ENCODE measurements around the gene ARID1A.
A peak's percentile ranks its signal among the peaks of the same experiment; 100 is the strongest.

Gene ARID1A

DNA sequence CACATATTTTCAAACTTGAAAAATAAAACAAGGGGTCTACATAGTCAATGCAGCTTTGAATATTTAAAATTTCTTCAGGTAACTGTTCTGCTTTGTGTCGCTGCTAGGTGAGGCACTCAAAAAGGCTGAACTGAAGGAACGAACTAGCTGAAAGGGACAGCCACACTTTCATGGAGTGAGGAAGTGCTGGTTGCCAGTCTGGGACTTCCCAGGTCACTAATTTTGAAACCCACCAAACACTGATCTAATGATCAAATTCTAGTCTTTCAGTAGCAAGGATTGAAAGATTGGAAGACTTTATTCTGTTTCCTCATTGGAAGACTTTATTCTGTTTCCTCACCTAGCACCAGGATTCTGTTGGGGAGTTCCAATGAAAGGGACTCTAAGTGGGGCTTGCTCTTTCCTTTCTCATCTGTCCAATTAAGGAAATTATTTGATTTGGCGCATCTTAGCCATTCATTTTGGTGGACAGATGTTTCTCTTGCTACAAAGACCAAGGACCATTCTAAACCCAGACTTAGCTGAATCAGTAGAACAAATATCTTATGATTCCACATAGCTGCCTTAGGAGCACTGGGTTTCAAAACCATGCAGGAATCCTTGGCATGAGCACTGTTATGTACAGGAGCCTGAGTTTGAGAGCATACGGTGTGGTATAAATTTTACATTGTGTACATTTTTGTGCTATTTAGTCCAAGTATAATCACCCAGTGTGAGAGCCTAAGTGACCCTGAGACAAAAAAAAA is 10.9 kb upstream of the ARID1A start:
- H2BK15ac ChIP-seq (replicated peaks; ENCODE audit: low read depth): no peak overlapping the region
- H3K56ac ChIP-seq (ENCODE audit: low read length): no peak overlapping the region
- no peaks in the 10 kb centered on the region for H3K79me2 ChIP-seq (ENCODE audit: control insufficient read depth, insufficient read depth, low read length)

DNA sequence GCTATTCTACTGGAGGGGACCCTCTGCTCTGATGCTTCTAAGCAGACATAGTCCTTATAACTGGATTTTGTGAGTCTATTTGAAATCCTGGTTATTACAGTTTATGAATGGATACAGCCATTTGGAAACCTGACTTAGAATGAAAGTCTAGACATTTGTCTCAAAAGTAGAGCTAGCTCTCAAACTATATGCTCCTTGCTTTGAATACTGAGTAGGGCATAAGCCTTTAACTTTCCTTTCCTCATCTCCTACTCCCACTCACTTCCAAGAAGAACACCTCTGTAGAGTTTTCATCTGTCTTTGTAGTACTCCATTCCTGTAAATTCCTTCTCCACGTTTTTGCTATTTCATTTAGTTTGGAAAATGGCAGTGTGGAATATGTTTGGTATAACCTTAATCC is 9.0 kb upstream of the ARID1A start:
- Histone ChIP-seq H3K79me1 (ENCODE audit: low read length) (no peaks in the 10 kb centered on the region), H4K8ac (ENCODE audit: low read depth, low read length) (no peak overlapping the region), H3K56ac (ENCODE audit: low read length) (no peak overlapping the region), H3K36me3 (ENCODE audit: control insufficient read depth, insufficient read depth, low read length) (no peaks in the 10 kb centered on the region), H3K4ac (ENCODE audit: low read depth, low read length) (no peak overlapping the region), H4K5ac (ENCODE audit: low read length) (no peak overlapping the region), H3K27me3 (ENCODE audit: insufficient read depth, low read length, poor library complexity) (no peaks in the 10 kb centered on the region), H3K4me3 (ENCODE audit: low read length) (no peak overlapping the region), H2AK5ac (ENCODE audit: low read length) (no peak overlapping the region), H3K79me2 (ENCODE audit: control insufficient read depth, insufficient read depth, low read length) (no peaks in the 10 kb centered on the region), H3K9ac (ENCODE audit: low read length) (no peak overlapping the region), H3K4me2 (ENCODE audit: low read length) (no peak overlapping the region), H2BK120ac (ENCODE audit: low read depth, low read length) (no peak overlapping the region), H3K27ac (ENCODE audit: low read depth, low read length) (no peak overlapping the region), H2BK5ac (ENCODE audit: low read length) (no peak overlapping the region), H2BK15ac (replicated peaks; ENCODE audit: low read depth) (no peak overlapping the region), H3K23ac (ENCODE audit: low read length) (no peak overlapping the region), H3K4me1 (ENCODE audit: control insufficient read depth, low read depth, low read length) (no peaks in the 10 kb centered on the region), H3K18ac (ENCODE audit: low read length) (no peak overlapping the region)
- DNase-seq: peak; percentile 45
- WGBS (ENCODE audit: extremely low coverage, insufficient coverage, low lambda C conversion rate): no CpG with 5 or more reads among the region's 1 CpG

More for the DNA sequence above, 10.9 kb upstream of the ARID1A start:
- WGBS (ENCODE audit: extremely low coverage, insufficient coverage, low lambda C conversion rate): no CpG with 5 or more reads among the region's 4 CpGs
- no peaks in the 10 kb centered on the region for H3K27me3 ChIP-seq (ENCODE audit: insufficient read depth, low read length, poor library complexity)
- H3K4me3 ChIP-seq (ENCODE audit: low read length): no peak overlapping the region
- H3K4ac ChIP-seq (ENCODE audit: low read depth, low read length): no peak overlapping the region
- no peak overlapping the region for H2BK120ac ChIP-seq (ENCODE audit: low read depth, low read length)
- H3K27ac ChIP-seq (ENCODE audit: low read depth, low read length): no peak overlapping the region
- DNase-seq: no peak
- H3K4me2 ChIP-seq (ENCODE audit: low read length): no peak overlapping the region
- no peaks in the 10 kb centered on the region for H3K36me3 ChIP-seq (ENCODE audit: control insufficient read depth, insufficient read depth, low read length)
- H3K9ac ChIP-seq (ENCODE audit: low read length): no peak overlapping the region
- H4K8ac ChIP-seq (ENCODE audit: low read depth, low read length): no peak overlapping the region
- H3K79me1 ChIP-seq (ENCODE audit: low read length): no peaks in the 10 kb centered on the region
- H3K18ac ChIP-seq (ENCODE audit: low read length): no peak overlapping the region
- no peak overlapping the region for H2BK5ac ChIP-seq (ENCODE audit: low read length)
- no peak overlapping the region for H4K5ac ChIP-seq (ENCODE audit: low read length)
- no peak overlapping the region for H2AK5ac ChIP-seq (ENCODE audit: low read length)
- no peak overlapping the region for H3K23ac ChIP-seq (ENCODE audit: low read length)
- H3K4me1 ChIP-seq (ENCODE audit: control insufficient read depth, low read depth, low read length): no peaks in the 10 kb centered on the region

DNA sequence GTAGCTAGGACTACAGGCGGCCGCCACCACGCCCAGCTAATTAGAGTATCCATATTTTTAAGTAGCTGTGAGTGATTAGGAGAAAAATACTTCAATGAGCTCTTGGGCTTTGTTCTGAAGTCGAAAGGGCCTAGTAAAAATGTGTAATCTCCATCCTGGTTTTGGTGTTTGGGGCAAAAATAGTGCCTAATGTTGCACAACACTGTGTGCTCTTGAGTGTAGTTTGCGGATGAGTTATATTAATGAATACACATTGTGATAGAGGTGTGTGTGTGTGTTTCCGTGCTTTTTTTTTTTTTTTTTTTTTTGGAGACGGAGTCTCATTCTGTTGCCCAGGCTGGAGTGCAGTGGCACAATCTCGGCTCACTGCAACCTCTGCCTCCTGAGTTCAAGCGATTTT is 6.3 kb upstream of the ARID1A start:
- WGBS (ENCODE audit: extremely low coverage, insufficient coverage, low lambda C conversion rate): no CpG with 5 or more reads among the region's 9 CpGs
- H3K56ac ChIP-seq (ENCODE audit: low read length): no peak overlapping the region
- no peaks in the 10 kb centered on the region for H3K79me2 ChIP-seq (ENCODE audit: control insufficient read depth, insufficient read depth, low read length)
- no peak overlapping the region for H3K27ac ChIP-seq (ENCODE audit: low read depth, low read length)
- H4K8ac ChIP-seq (ENCODE audit: low read depth, low read length): no peak overlapping the region
- no peak overlapping the region for H2AK5ac ChIP-seq (ENCODE audit: low read length)
- no peaks in the 10 kb centered on the region for H3K27me3 ChIP-seq (ENCODE audit: insufficient read depth, low read length, poor library complexity)
- H3K18ac ChIP-seq (ENCODE audit: low read length): no peak overlapping the region
- H4K5ac ChIP-seq (ENCODE audit: low read length): no peak overlapping the region
- peaks cover 8% of the 10 kb centered on the region for H3K4me1 ChIP-seq (ENCODE audit: control insufficient read depth, low read depth, low read length)
- no peaks in the 10 kb centered on the region for H3K36me3 ChIP-seq (ENCODE audit: control insufficient read depth, insufficient read depth, low read length)
- no peak overlapping the region for H3K4me3 ChIP-seq (ENCODE audit: low read length)
- H2BK15ac ChIP-seq (replicated peaks; ENCODE audit: low read depth): no peak overlapping the region
- H3K79me1 ChIP-seq (ENCODE audit: low read length): no peaks in the 10 kb centered on the region
- H3K4me2 ChIP-seq (ENCODE audit: low read length): no peak overlapping the region
- no peak overlapping the region for H3K4ac ChIP-seq (ENCODE audit: low read depth, low read length)
- DNase-seq: no peak
- H3K9ac ChIP-seq (ENCODE audit: low read length): no peak overlapping the region
- H2BK5ac ChIP-seq (ENCODE audit: low read length): no peak overlapping the region
- no peak overlapping the region for H3K23ac ChIP-seq (ENCODE audit: low read length)
- no peak overlapping the region for H2BK120ac ChIP-seq (ENCODE audit: low read depth, low read length)

DNA sequence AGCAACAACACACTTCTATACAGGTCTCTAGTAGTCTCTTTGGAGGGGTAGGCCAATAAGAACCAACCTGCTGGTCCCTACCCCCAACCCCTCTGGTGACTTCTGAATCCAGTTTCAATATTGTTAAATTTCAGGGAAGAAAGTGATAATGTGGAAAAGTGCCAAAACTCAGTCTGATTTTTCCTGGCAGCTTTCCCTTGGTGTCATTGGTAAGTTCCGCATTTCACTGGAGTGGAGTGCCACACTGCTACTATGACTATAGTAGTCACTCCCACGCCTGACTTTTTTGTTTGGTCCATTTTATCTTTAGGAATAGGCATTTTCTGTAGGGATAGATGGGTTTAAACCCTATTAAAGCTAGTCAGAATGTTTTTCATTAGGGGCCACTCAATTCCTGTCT is 5.7 kb upstream of the ARID1A start:
- H3K4ac ChIP-seq (ENCODE audit: low read depth, low read length): no peak overlapping the region
- no CpG with 5 or more reads among the region's 2 CpGs for WGBS (ENCODE audit: extremely low coverage, insufficient coverage, low lambda C conversion rate)
- no peaks in the 10 kb centered on the region for H3K36me3 ChIP-seq (ENCODE audit: control insufficient read depth, insufficient read depth, low read length)
- peaks cover 10% of the 10 kb centered on the region for H3K4me1 ChIP-seq (ENCODE audit: control insufficient read depth, low read depth, low read length)
- H3K56ac ChIP-seq (ENCODE audit: low read length): no peak overlapping the region
- no peak overlapping the region for H2BK5ac ChIP-seq (ENCODE audit: low read length)
- H3K79me1 ChIP-seq (ENCODE audit: low read length): no peaks in the 10 kb centered on the region
- H2AK5ac ChIP-seq (ENCODE audit: low read length): no peak overlapping the region
- no peak overlapping the region for H4K5ac ChIP-seq (ENCODE audit: low read length)
- no peaks in the 10 kb centered on the region for H3K27me3 ChIP-seq (ENCODE audit: insufficient read depth, low read length, poor library complexity)
- H3K18ac ChIP-seq (ENCODE audit: low read length): no peak overlapping the region
- H3K9ac ChIP-seq (ENCODE audit: low read length): no peak overlapping the region
- H3K4me2 ChIP-seq (ENCODE audit: low read length): no peak overlapping the region
- H2BK120ac ChIP-seq (ENCODE audit: low read depth, low read length): no peak overlapping the region
- H4K8ac ChIP-seq (ENCODE audit: low read depth, low read length): no peak overlapping the region
- H2BK15ac ChIP-seq (replicated peaks; ENCODE audit: low read depth): peak overlapping the region; percentile 59
- no peak overlapping the region for H3K23ac ChIP-seq (ENCODE audit: low read length)
- no peak for DNase-seq
- H3K4me3 ChIP-seq (ENCODE audit: low read length): no peak overlapping the region
- no peak overlapping the region for H3K27ac ChIP-seq (ENCODE audit: low read depth, low read length)
- no peaks in the 10 kb centered on the region for H3K79me2 ChIP-seq (ENCODE audit: control insufficient read depth, insufficient read depth, low read length)

DNA sequence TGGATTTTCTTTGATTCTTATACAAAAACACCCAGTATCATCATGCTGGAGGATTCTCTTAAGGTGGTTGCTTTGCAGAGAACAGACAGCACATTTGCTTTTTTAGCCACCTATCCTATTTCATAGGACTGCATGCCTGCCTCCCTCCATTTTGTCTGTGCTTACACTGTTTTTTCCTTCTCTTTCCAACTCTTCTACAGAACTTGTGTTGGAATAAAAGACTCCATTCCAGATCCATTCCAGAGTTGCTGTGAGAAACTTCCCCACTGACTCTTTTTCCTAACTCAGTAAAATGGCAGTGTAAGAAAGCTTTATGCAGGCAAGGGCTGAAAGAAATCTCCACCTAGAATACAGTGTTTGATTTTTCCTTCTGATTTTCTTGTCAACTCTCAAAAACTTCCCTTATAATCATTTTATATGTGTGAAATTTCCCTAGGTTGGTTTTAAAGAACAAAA is 5.2 kb upstream of the ARID1A start:
- Histone ChIP-seq H3K79me2 (ENCODE audit: control insufficient read depth, insufficient read depth, low read length) (no peaks in the 10 kb centered on the region), H2BK5ac (ENCODE audit: low read length) (no peak overlapping the region), H3K56ac (ENCODE audit: low read length) (peak overlapping the region; percentile 1), H3K79me1 (ENCODE audit: low read length) (no peaks in the 10 kb centered on the region), H3K18ac (ENCODE audit: low read length) (no peak overlapping the region), H3K4ac (ENCODE audit: low read depth, low read length) (no peak overlapping the region), H3K4me1 (ENCODE audit: control insufficient read depth, low read depth, low read length) (peaks cover 10% of the 10 kb centered on the region), H2BK15ac (replicated peaks; ENCODE audit: low read depth) (no peak overlapping the region), H2AK5ac (ENCODE audit: low read length) (no peak overlapping the region), H3K9ac (ENCODE audit: low read length) (no peak overlapping the region), H3K36me3 (ENCODE audit: control insufficient read depth, insufficient read depth, low read length) (no peaks in the 10 kb centered on the region), H3K27ac (ENCODE audit: low read depth, low read length) (no peak overlapping the region), H4K8ac (ENCODE audit: low read depth, low read length) (no peak overlapping the region), H3K27me3 (ENCODE audit: insufficient read depth, low read length, poor library complexity) (no peaks in the 10 kb centered on the region), H3K4me3 (ENCODE audit: low read length) (no peak overlapping the region), H3K4me2 (ENCODE audit: low read length) (no peak overlapping the region), H3K23ac (ENCODE audit: low read length) (no peak overlapping the region), H2BK120ac (ENCODE audit: low read depth, low read length) (no peak overlapping the region), H4K5ac (ENCODE audit: low read length) (no peak overlapping the region)
- DNase-seq: peak; percentile 62

Data from mesendoderm (in vitro differentiated cells).